Jurkat, Clone E6-1 (cell line): ENCODE results near the gene PRAF2.

Source experiments
- DNase-seq: peaks from one replicate; pipeline ENCODE4 v3.0.0-alpha.2; 2011; ENCODE audit warnings: low read depth, low spot score
- H3K4me3 ChIP-seq: 2 replicates; pipeline ENCODE4 v1.5.1; 2011; ENCODE audit warnings: mild to moderate bottlenecking, low read length, control low read depth, moderate library complexity

PRAF2 gene

GRCh38 chrX:49054073-49054762 is 19.6 kb downstream of the PRAF2 start:
- no peak for DNase-seq
- H3K4me3 ChIP-seq, result peak overlapping the region; percentile 61

- peak overlapping the region; percentile 61 for H3K4me3 ChIP-seq
Observed at GRCh38 chrX:49053223-49054072, 20.4 kb downstream of the PRAF2 start.

GRCh38 chrX:49043987-49044281 is 29.9 kb downstream of the PRAF2 start:
- DNase-seq, result no peak
- H3K4me3 ChIP-seq, result peak overlapping the region; percentile 38

More at GRCh38 chrX:49053223-49054072, 20.4 kb downstream of the PRAF2 start:
- peak; percentile 64 for DNase-seq

GRCh38 chrX:49043220-49043986 is 30.4 kb downstream of the PRAF2 start, which contains the start of gene TFE3:
Gene TFE3, minus strand, starts transcription at chrX:49043357. Its CDS starts 131 bp downstream, at chrX:49043226.
- H3K4me3 ChIP-seq, result peak within 1 kb of the TSS; percentile 57
- peak; percentile 98 for DNase-seq

DNA sequence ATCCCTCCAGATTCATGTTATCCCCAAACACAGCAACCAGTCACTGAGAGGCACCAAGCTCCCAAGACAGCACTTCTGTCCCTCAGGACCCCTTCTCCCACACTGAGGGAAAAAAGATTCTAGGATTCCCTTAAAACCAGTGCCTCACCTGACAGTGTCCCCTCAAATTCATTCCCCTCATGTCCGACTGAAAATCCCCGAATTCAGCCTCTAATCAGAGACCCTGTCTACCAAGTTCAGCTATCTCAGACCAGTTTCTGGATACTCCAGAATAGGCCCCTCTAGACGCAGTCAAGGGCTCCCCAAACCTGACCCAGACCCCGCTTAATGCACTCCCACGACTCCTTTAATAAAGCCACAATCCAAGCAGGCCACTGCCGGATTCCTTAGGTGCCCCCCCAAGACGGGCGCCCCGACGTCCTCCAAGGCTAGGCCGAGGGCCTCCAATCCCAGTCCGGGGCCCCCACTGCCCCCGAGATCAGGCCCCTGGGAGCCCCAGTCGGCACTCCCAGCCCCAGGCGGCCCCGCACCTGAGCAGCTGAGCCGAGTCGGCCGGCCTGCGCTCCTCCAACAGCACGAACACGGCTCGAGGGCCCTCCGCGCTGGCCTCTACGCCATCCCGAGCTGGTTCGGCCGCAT is 31.1 kb downstream of the PRAF2 start:
- peak overlapping the region; percentile 57 for H3K4me3 ChIP-seq
- no peak for DNase-seq

DNA sequence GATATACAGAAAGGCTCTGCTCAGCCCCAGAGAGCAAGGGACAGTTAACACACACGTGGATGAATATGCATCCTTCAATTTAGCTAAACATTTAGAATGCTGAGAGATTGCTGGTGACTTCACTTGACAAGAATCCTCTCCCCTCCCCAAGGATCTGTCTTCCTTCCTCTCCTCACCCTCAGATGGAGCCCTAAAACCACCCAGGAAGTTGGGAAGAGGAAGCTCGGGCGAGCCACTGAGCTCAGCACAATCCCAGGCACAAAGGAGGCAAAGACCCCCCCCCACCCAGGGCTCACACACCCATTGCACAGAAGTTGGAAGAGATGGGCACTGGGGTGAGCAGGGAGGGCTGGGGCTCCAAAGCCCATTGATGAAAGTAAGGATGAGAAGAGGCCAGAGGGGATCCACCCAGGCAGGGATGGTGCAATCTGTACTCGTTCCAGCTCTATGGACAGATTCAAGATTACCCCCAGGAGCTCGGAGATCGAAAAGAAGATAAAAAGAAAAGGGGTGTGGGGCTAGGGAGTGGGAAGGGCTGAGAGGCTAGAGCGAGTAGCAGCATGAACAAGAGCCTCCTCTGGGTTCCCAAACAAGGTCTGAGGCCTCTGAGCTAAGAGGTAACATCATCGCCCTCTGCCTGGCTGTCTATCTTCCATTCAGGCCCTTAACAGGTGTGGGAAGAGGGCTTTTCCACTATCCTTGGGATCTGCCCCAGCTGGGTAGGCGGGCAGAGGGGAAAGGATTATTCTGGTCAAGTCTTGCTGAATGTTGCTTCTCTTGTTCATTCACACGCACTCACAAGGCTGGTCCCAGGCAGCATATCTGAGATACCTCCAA is 31.8 kb downstream of the PRAF2 start:
- peak overlapping the region; percentile 57 for H3K4me3 ChIP-seq
- no peak for DNase-seq

DNA sequence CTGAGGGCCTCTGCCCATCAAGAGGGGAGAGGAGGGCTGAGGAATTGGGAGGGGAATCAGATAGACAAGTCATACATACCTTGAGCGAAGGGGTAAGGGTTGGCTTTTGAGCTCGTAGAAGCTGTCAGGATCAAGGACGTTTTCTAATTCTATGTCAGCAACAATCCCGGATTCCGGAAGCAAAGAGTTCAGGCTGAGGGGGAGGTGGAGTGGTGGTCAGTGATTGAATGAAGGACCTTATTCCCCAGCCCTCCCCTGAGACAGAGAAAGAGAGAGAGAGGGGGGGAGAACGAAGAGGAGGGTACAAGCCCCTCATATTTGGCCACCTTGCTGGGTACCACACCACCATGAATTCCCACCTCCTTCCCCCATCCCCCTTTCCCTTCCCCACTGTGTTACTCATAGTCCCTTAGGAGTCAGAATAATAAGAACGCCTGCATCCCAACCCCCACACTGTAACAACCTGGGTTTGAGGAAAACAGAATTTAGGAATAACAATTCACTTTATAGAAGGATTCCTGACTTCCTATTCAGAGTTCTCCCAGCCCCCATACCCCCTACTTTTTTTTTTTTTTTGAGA is 33.3 kb downstream of the PRAF2 start:
- DNase-seq, result no peak
- no peak overlapping the region for H3K4me3 ChIP-seq

GRCh38 chrX:49039598-49040375 is 34.0 kb downstream of the PRAF2 start:
- peak overlapping the region; percentile 15; the same call in 1 of the 2 replicates for H3K4me3 ChIP-seq
- DNase-seq, result peak; percentile 60

DNA sequence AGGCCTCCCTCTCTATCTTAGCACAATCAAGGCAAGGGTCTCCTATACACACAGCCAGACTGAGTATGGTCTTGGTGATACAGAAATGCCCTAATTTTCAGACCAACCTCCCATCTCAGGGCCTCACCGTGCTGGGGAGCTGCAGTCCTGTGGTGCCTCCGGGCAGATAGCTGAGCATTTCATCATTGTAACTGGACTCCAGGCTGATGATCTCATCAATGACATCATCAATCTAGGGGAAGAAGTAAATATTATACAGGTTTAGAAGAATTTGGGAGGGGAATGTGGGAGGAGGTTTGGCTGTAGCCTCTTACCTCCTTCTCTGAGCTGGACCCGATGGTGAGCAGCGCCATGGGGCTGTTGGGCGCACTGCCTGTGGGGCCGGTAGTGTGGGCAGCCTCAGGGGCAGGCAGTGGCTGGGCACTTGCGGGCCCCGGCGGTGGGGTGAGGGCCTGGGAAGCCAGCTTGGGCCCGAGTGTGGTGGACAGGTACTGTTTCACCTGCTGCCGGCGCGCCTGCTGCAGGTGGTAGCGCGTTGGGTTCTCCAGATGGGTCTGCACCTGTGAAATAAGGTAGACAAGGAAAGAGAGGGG is 35.8 kb downstream of the PRAF2 start:
- no peak overlapping the region for H3K4me3 ChIP-seq
- DNase-seq, result no peak

DNA sequence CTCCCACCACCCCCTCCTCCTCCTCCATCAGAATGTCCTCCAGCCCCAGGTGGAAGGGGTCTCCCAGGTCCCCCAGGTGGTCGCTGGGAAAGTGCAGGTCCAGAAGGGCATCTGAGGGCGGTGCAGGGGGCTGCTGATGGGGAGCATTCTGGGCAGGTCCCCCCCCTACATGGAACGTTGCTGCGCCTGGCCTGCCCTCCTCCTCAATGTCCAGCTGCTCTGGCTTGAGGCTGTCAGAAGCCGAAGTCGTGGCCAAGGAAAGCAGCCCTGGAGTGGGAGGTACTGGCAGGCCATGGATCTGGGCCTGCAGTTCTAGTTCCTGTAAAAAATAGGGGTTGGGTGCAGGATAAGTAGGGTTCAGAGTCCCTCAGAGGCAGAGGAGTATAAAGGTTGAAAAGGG is 43.5 kb downstream of the PRAF2 start:
- H3K4me3 ChIP-seq, result no peak overlapping the region
- no peak for DNase-seq

DNA sequence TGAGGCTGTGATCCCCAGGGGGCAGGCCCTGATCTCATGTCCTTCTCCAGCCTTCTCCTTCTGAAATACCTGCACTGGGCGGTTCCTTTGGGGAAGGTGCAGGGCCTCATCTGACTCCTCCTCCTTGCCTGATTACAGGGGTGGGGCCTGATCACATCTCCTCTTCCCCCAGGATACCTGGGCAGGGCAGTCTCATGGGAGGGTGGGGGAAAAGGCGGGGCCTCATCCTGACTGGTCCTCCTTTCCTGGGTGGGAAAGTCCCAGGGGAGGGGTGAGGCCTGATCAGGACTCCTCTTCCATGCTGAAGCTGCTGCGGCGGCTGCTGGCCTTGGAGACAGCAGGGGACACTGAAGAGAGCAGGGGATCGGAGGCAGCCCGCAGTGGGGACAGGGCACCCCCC is 43.9 kb downstream of the PRAF2 start:
- no peak for DNase-seq
- no peak overlapping the region for H3K4me3 ChIP-seq
